IMR-90 (cell line): Measurements from ENCODE around the gene C20orf202. TPM values are rescaled to one million over a fixed set of nuclear protein-coding genes. Genes with fewer than 3 reads are reported as not detected.

Experiments
- ATAC-seq: fragments of 200-7000 bp; cut with Tn5 transposase; 2 replicates; pipeline ENCODE4 v1.9.1; 2020; ENCODE audit warnings: low read depth, mild to moderate bottlenecking, moderate library complexity
- BruUV-seq: library from RNA; stranded (reverse); fragments of 400-500 nt; replicated peaks from 2 replicates; lab custom pipeline; 2021; lab: Mats Ljungman, UMichigan
- CTCF ChIA-PET: fragments of 300-600 bp; formaldehyde crosslinking; extraction: SDS; loops from one replicate; lab custom pipeline; 2021; ENCODE audit warnings: antibody characterized with exemption; lab: Yijun Ruan, JAX
- POLR2A ChIA-PET: fragments of 300-600 bp; sonication (Branson Sonifier 250); formaldehyde crosslinking; loops from one replicate; lab custom pipeline; 2022; ENCODE audit warnings: antibody characterized with exemption; ENCODE audit not compliant: unreplicated experiment; lab: Charles Lee
- DNase-seq: peaks from one replicate; pipeline ENCODE4 v3.0.0; 2013
- H2AFZ ChIP-seq: replicated peaks from 2 replicates; pipeline ENCODE3; 2013; ENCODE audit warnings: low read length, mild to moderate bottlenecking; ENCODE audit not compliant: poor library complexity
- H2AK5ac ChIP-seq: 2 replicates; pipeline ENCODE4 v1.6.1; 2013; ENCODE audit warnings: low read depth, low read length, inconsistent platforms
- H2AK9ac ChIP-seq: replicated peaks from 2 replicates; pipeline ENCODE3; 2013; ENCODE audit warnings: mild to moderate bottlenecking, low read depth, low read length, moderate library complexity; ENCODE audit not compliant: poor library complexity
- H2BK120ac ChIP-seq: 2 replicates; pipeline ENCODE4 v1.6.1; 2013; ENCODE audit warnings: low read depth, low read length, inconsistent platforms
- H2BK15ac ChIP-seq: 3 replicates; pipeline ENCODE4 v1.6.1; 2013; ENCODE audit warnings: low read depth, low read length, inconsistent platforms
- H2BK20ac ChIP-seq: 2 replicates; pipeline ENCODE4 v1.6.1; 2013; ENCODE audit warnings: low read depth, mild to moderate bottlenecking, inconsistent platforms, low read length, moderate library complexity
- H2BK5ac ChIP-seq: 2 replicates; pipeline ENCODE4 v1.6.1; 2013; ENCODE audit warnings: mild to moderate bottlenecking, low read depth, low read length, inconsistent platforms; ENCODE audit not compliant: poor library complexity, severe bottlenecking
- H3K14ac ChIP-seq: replicated peaks from 2 replicates; pipeline ENCODE4 v1.6.1; 2013; ENCODE audit warnings: low read depth, low read length, inconsistent platforms
- H3K18ac ChIP-seq: 2 replicates; pipeline ENCODE4 v1.6.1; 2013; ENCODE audit warnings: low read depth, low read length, control low read depth
- H3K23ac ChIP-seq: 2 replicates; pipeline ENCODE4 v1.6.1; 2013; ENCODE audit warnings: low read depth, low read length, inconsistent platforms
- H3K27ac ChIP-seq: 2 replicates; pipeline ENCODE4 v1.5.1; 2013; ENCODE audit warnings: mild to moderate bottlenecking, control low read depth, low read length; ENCODE audit not compliant: insufficient read depth
- H3K27me3 ChIP-seq: 2 replicates; pipeline ENCODE4 v1.6.1; 2013; ENCODE audit warnings: low read length; ENCODE audit not compliant: control insufficient read depth, insufficient read depth
- H3K36me3 ChIP-seq: 2 replicates; pipeline ENCODE4 v1.6.1; 2013; ENCODE audit warnings: low read length, mixed read lengths; ENCODE audit not compliant: control insufficient read depth, insufficient read depth
- H3K4ac ChIP-seq: 2 replicates; pipeline ENCODE4 v1.6.1; 2013; ENCODE audit warnings: low read depth, low read length, inconsistent platforms
- H3K4me1 ChIP-seq: 2 replicates; pipeline ENCODE4 v1.6.1; 2013; ENCODE audit warnings: low read length, mixed read lengths; ENCODE audit not compliant: control insufficient read depth, insufficient read depth
- H3K4me2 ChIP-seq: 2 replicates; pipeline ENCODE4 v1.6.1; 2013; ENCODE audit warnings: low read depth, mild to moderate bottlenecking, control low read depth, low read length, moderate library complexity
- H3K4me3 ChIP-seq: 2 replicates; pipeline ENCODE4 v1.5.1; 2013; ENCODE audit warnings: low read depth, mild to moderate bottlenecking, control low read depth, low read length, moderate library complexity; ENCODE audit not compliant: insufficient read depth
- H3K56ac ChIP-seq: 2 replicates; pipeline ENCODE4 v1.6.1; 2013; ENCODE audit warnings: low read length, inconsistent platforms; ENCODE audit not compliant: insufficient read depth; ENCODE audit errors: extremely low read depth
- H3K79me1 ChIP-seq, 2 experiments: 2 replicates each; pipeline ENCODE4 v1.6.1; 2013; ENCODE audit warnings: low read length in 2 of 2, inconsistent platforms in 1 of 2, low read depth in 1 of 2
- H3K9ac ChIP-seq: 2 replicates; pipeline ENCODE4 v1.6.1; 2013; ENCODE audit warnings: low read depth, low read length, control low read depth
- H3K9me1 ChIP-seq: 2 replicates; pipeline ENCODE4 v1.6.1; 2013; ENCODE audit warnings: low read length, inconsistent platforms; ENCODE audit not compliant: insufficient read depth
- H3K9me3 ChIP-seq: 2 replicates; pipeline ENCODE4 v1.6.1; 2013; ENCODE audit warnings: low read length; ENCODE audit not compliant: control insufficient read depth, insufficient read depth
- H4K20me1 ChIP-seq: 2 replicates; pipeline ENCODE4 v1.6.1; 2013; ENCODE audit warnings: low read length, inconsistent platforms; ENCODE audit not compliant: insufficient read depth
- H4K5ac ChIP-seq: 2 replicates; pipeline ENCODE4 v1.6.1; 2013; ENCODE audit warnings: mild to moderate bottlenecking, low read depth, low read length, control low read depth
- H4K8ac ChIP-seq, 2 experiments: 2 replicates each; pipeline ENCODE4 v1.6.1; 2013; ENCODE audit warnings: low read depth in 2 of 2, low read length in 2 of 2, control low read depth in 1 of 2, inconsistent platforms in 1 of 2
- H4K91ac ChIP-seq: 2 replicates; pipeline ENCODE4 v1.6.1; 2013; ENCODE audit warnings: low read depth, low read length, inconsistent platforms; ENCODE audit not compliant: insufficient read depth
- CTCF ChIP-seq: conservative IDR thresholded peaks from 2 replicates; pipeline ENCODE4 v1.5.1; 2012; ENCODE audit warnings: mild to moderate bottlenecking, low read depth, low read length, improper control_type of control experiment
- MXI1 ChIP-seq: IDR thresholded peaks from 2 replicates; pipeline ENCODE4 v1.6.1; 2012; ENCODE audit warnings: low read depth, mild to moderate bottlenecking, low read length, moderate library complexity, borderline replicate concordance
- RAD21 ChIP-seq: IDR thresholded peaks from 2 replicates; pipeline ENCODE4 v1.6.1; 2012; ENCODE audit warnings: low read length, improper control_type of control experiment
- WGBS, 2 experiments: methylation state at CpG; one replicate each; pipeline versions ENCODE4 v1.1.5 to v1.1.7; 2013; ENCODE audit warnings: missing lambda C conversion rate in 2 of 2; ENCODE audit not compliant: insufficient read length in 1 of 2; ENCODE audit errors: extremely low coverage in 2 of 2; 5-methylcytosine and 5-hydroxymethylcytosine counted together
- dilution Hi-C: fragments of 300-500 bp; cut with HindIII; formaldehyde crosslinking; loops from one replicate; pipeline ENCODE4 v1.14.3; 2018; ENCODE audit warnings: low sequenced_read_pairs; ENCODE audit not compliant: unreplicated experiment
- in situ Hi-C: fragments of 300-500 bp; cut with MboI; formaldehyde crosslinking; loops from 3 replicates; pipeline ENCODE4 v1.14.3; 2019; ENCODE audit warnings: low sequenced_read_pairs, inconsistent platforms, mixed read lengths
- intact Hi-C: fragments of 100-400 bp; cut with micrococcal nuclease; formaldehyde crosslinking; loops from 2 replicates; pipeline ENCODE4 v1.10.0; 2022
- polyA plus RNA-seq, 3 experiments: library from polyadenylated mRNA; depleted of rRNA; stranded (reverse); fragments of >200 nt; gene quantifications; 2 replicates each; pipeline ENCODE4 v1.2.3, GENCODE V29; 2012; ENCODE audit warnings: low replicate concordance in 1 of 3
- total RNA-seq: library from RNA; depleted of rRNA; stranded (reverse); fragments of >200 nt; gene quantifications from 2 replicates; pipeline ENCODE4 v1.2.3, GENCODE V29; 2012

The C20orf202 gene
- total and polyA plus RNA-seq, 2 of the 4 experiments (the other 2 are of a cell fraction) = not detected

- no TSS peak for BruUV-seq
- no peaks in the 10 kb centered on the region; the same call in 1 of the 2 replicates for H4K20me1 ChIP-seq
These were observed 17.4 kb upstream of the C20orf202 start for GRCh38 chr20:1185790-1186334.

More at GRCh38 chr20:1185790-1186334, 17.4 kb upstream of the C20orf202 start:
- Histone ChIP-seq H3K9ac (no peak overlapping the region), H2AK9ac (peak overlapping the region; percentile 28), H2BK20ac (no peak overlapping the region), H4K91ac (no peak overlapping the region), H4K8ac (no peak overlapping the region), H3K27me3 (peaks cover 54% of the 10 kb centered on the region), H2BK5ac (no peak overlapping the region), H3K4ac (no peak overlapping the region), H2BK15ac (no peak overlapping the region), H2BK120ac (no peak overlapping the region), H3K27ac (no peak overlapping the region), H3K23ac (no peak overlapping the region), H3K9me1 (peaks cover 3% of the 10 kb centered on the region; the same call in 1 of the 2 replicates), H3K4me2 (no peak overlapping the region; the same call in 1 of the 2 replicates), H3K4me1 (no peaks in the 10 kb centered on the region), H3K36me3 (no peaks in the 10 kb centered on the region), H3K18ac (no peak overlapping the region), H3K4me3 (no peak overlapping the region), H3K79me1 (no peaks in the 10 kb centered on the region), H4K5ac (no peak overlapping the region), H3K14ac (no peak overlapping the region), H3K9me3 (no peaks in the 10 kb centered on the region), H2AK5ac (no peak overlapping the region), H3K56ac (no peak overlapping the region), H2AFZ (peak overlapping the region; percentile 51)
- CTCF ChIA-PET = interaction anchor here (0.8 kb wide), 1 partner anchor 35 kb away, joined by 3 read pairs; no protein-coding TSS in a partner anchor
- intact Hi-C loops (no loop called here), in situ Hi-C loops (no loop called here), dilution Hi-C loops (no loop called here)
- POLR2A ChIA-PET = no interaction called here
- TF ChIP-seq RAD21 = peak; percentile 41
- TF ChIP-seq MXI1 = no peak
- peak; percentile 62 for TF ChIP-seq CTCF
- ATAC-seq (peak; percentile 81), DNase-seq (peak; percentile 26)
- 8% methylated on average over 4 of the region's 20 CpGs; no CpG with 5 or more reads in 1 of the 2 experiments for WGBS, 2 experiments
